HG02642 (cell line): ENCODE measurements around the gene LIF.
"Not testable (repeated sequence)": the region's sequence is repeated elsewhere in the genome, so short reads cannot be mapped to it uniquely, and the experiment has no call there.

ENCODE experiments used
- ATAC-seq: cut with Tn5 transposase; IDR thresholded peaks from one replicate; pipeline ENCODE4 v1.9.1; 2021; ENCODE audit warnings: mild to moderate bottlenecking; ENCODE audit not compliant: unreplicated experiment, poor library complexity

Gene LIF

GRCh38 chr22:30212996-30213441 lies 33.5 kb downstream of the LIF start:
- no peak for ATAC-seq

- no peak for ATAC-seq
Observed at GRCh38 chr22:30212363-30212995, 34.1 kb downstream of the LIF start.

GRCh38 chr22:30211124-30211820 lies 35.3 kb downstream of the LIF start:
- ATAC-seq = no peak

GRCh38 chr22:30210235-30210909 lies 36.2 kb downstream of the LIF start:
- no peak for ATAC-seq

GRCh38 chr22:30209642-30210041 lies 36.9 kb downstream of the LIF start:
- no peak for ATAC-seq

GRCh38 chr22:30208631-30209603 lies 37.6 kb downstream of the LIF start:
- no peak for ATAC-seq

- no peak for ATAC-seq
Observed at GRCh38 chr22:30206944-30207343, 39.6 kb downstream of the LIF start.

GRCh38 chr22:30205281-30206115 lies 41.1 kb downstream of the LIF start:
- no peak for ATAC-seq

- ATAC-seq = no peak
Observed at GRCh38 chr22:30204742-30205111, 41.8 kb downstream of the LIF start.

- ATAC-seq = no peak
Observed at GRCh38 chr22:30204015-30204741, 42.4 kb downstream of the LIF start.

GRCh38 chr22:30202531-30203006 lies 44.0 kb downstream of the LIF start:
- ATAC-seq = no peak

GRCh38 chr22:30201945-30202344 lies 44.6 kb downstream of the LIF start:
- no peak for ATAC-seq

- ATAC-seq = not testable (repeated sequence)
Observed at GRCh38 chr22:30200905-30201304, 45.7 kb downstream of the LIF start.

GRCh38 chr22:30198921-30199320 lies 47.6 kb downstream of the LIF start:
- ATAC-seq = no peak

- no peak for ATAC-seq
Observed at GRCh38 chr22:30198152-30198825, 48.3 kb downstream of the LIF start.

GRCh38 chr22:30197389-30197788 lies 49.2 kb downstream of the LIF start:
- ATAC-seq = no peak

- no peak for ATAC-seq
Observed at GRCh38 chr22:30196880-30197336, 49.7 kb downstream of the LIF start.
